ENCODE measurements around the gene ANKRD7. TPM values are rescaled to one million over a fixed set of nuclear protein-coding genes. Genes with fewer than 3 reads are reported as not detected.
A peak's percentile ranks its signal among the peaks of the same experiment; 100 is the strongest.

Gene ANKRD7
- total RNA-seq = not detected in 2 replicates

DNA sequence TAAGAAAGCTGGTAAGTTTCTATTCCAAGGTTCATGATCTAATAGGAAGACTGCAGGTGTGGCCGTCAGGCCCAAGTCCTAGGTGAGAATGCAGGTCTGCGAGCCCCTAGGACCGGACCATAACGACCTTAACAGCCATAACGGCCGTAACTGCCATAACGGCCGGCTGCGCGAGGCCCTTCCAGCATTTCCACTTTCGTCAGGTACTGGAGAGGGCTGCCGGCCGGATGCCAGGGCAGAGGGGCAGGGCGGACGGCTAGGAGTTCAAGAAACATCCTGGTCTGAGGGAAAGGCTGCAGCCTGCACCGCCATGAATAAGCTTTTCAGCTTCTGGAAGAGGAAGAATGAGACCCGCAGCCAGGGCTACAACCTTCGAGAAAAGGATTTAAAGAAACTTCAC is at the start of gene ANKRD7:
ANKRD7 (plus strand) TSS at position 184 of the 400 bp plus-strand sequence; CDS start at position 311, 127 bp downstream.
- DNase-seq (ENCODE audit: extremely low read depth, low read depth, low spot score) = no peak

DNA sequence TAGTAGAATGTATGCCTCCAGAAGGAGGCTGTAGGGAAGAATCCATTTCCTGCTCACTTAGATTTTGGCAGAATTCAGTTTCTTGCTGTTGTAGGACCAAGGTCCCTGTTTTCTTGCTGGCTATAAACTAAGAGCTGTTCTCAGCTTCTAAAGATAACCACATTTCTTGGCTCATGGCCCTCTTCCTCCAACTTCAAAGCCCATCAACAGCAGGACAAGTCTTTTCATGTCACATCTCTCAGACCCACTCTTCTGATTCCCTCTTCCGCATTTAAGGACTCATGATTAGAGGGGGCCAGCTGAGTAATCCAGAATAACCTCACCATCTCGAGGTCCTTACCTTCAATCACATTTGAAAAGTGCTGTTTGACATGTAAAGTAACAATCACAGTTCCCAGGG is 48.8 kb upstream of the ANKRD7 start:
- DNase-seq (ENCODE audit: extremely low read depth, low read depth, low spot score) = no peak

DNA sequence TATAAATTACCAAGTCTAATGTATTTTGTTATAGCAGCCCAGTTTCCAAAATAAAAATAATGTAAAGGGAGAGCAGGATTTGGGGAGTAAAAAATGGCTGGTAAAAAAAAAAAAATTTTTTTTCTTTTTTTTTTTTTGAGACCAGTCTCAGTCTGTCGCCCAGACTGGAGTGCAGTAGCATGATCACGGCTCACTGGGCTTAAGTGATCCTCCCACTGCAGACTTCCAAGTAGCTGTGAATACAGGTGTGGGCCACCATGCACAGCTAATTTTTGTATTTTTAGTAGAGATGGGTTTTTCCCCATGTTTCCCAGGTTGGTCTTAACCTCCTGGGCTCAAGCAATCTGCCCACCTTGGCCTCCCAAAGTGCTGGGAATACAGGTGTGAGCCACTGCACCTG is 45.3 kb upstream of the ANKRD7 start:
- DNase-seq (ENCODE audit: extremely low read depth, low read depth, low spot score) = no peak

- DNase-seq (ENCODE audit: extremely low read depth, low read depth, low spot score) = no peak
These were observed 41.7 kb upstream of the ANKRD7 start for GRCh38 chr7:118182593-118183427.

DNA sequence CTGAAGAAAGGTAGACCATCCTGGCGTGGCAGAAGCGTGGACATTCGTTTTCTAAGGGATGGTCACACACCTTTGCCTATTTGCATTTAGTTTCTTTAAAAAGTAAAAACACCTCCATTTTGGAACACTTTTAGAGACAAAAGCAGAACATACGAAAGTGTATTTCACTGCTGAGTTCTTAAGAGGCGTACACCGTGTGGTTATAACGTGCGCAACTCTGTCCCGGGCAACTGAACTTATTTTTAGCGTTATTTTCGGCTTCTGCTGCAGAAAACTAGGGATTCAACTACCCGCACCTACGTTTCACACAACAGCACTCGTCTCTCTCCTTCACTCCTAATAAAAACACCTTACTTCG is 41.1 kb upstream of the ANKRD7 start:
- peak; percentile 16 for DNase-seq (ENCODE audit: extremely low read depth, low read depth, low spot score)

DNA sequence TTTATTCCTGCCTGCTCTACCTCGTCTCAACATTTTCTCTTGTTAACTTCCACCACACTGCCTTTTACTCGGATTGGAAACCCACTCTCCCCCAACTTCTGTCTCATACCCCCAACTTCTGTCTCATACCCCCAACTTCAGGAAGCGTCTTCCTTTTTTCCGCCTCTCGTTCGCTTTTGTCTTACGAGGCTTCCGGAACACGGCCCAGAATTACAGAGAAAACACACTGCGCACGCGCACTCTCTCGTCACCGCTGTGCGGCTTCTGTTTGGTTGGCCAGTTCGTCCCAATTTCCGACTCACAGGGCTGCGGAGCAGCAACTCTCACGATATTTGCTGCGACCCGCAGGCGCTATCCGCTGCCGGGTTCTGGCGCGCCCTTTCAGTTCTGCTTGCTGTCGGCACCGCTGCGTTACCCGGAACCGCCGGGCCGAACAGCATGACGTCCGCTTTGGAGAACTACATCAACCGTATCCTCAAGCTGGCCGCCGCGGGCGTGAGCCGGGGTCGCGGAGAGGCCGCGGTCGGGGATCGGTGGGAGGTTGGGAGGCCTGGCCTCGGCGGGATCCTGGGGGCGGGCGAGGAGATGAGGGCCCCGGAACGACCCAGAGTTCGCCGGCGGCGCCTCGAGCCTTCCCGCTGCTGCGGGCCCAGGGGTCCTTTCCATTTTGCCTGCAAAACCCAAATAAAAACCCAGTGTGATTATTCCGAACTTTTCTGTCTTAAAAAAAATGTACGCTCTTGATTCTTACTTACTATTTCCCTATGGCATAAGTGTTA is 40.5 kb upstream of the ANKRD7 start, which contains the start of gene LSM8:
LSM8 (plus strand) TSS at position 379 of the 779 bp plus-strand sequence; CDS start at position 439, 60 bp downstream.
- DNase-seq (ENCODE audit: extremely low read depth, low read depth, low spot score) = peak; percentile 98

- peak; percentile 10 for DNase-seq (ENCODE audit: extremely low read depth, low read depth, low spot score)
These were observed 40.0 kb upstream of the ANKRD7 start for GRCh38 chr7:118184565-118184940.

DNA sequence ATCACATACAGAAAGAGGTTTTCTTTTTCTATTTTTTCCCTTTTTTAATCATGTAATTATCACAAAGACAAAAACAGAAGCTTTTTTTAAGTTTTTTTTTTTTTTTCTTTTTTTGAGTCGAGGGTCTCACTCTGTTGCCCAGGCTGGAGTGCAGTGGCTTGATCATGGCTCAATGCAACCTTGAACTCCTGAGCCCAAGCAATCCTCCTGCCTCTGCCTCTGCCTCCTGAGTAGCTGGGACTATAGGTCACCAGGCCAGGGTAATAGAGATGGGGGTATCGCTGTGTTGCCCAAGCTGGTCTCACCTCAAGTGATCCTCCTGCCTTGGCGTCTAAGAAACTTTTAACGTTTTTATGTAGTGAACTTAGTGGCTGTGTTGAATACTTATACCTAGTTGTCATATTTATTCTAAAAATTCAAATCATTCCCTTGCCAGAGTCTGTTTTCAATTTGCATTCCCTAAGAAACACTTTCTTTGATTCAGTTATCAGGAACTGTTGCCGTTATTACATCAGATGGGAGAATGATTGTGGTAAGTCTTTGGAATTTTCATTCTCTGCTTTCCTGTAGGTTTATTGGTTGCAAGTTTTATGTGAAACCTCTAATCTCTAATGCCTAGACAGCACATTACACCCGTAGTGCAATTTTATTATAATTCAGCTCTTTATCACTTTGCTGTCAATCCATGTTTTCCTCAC is 39.2 kb upstream of the ANKRD7 start:
- no peak for DNase-seq (ENCODE audit: extremely low read depth, low read depth, low spot score)

DNA sequence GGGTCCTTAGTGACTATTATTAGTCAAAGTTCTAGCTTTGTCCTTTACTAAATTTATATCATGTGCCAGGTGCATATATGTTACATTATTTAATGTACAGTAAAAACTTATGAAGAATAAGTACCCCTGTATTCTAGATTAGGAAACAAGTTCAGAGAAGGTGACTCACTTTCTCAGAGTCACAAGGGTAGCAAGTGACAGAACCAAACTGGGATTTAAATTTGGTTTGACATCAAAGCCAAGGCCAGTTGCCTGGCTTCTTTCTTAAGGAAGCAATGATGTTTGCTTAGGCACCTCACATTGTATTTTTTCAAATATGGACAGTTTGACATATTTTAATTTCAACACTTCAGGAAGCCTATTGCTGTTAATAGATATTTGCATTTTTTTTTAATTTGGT is 38.0 kb upstream of the ANKRD7 start:
- no peak for DNase-seq (ENCODE audit: extremely low read depth, low read depth, low spot score)

GRCh38 chr7:118194571-118194970 is 29.9 kb upstream of the ANKRD7 start:
- DNase-seq (ENCODE audit: extremely low read depth, low read depth, low spot score) = no peak

DNA sequence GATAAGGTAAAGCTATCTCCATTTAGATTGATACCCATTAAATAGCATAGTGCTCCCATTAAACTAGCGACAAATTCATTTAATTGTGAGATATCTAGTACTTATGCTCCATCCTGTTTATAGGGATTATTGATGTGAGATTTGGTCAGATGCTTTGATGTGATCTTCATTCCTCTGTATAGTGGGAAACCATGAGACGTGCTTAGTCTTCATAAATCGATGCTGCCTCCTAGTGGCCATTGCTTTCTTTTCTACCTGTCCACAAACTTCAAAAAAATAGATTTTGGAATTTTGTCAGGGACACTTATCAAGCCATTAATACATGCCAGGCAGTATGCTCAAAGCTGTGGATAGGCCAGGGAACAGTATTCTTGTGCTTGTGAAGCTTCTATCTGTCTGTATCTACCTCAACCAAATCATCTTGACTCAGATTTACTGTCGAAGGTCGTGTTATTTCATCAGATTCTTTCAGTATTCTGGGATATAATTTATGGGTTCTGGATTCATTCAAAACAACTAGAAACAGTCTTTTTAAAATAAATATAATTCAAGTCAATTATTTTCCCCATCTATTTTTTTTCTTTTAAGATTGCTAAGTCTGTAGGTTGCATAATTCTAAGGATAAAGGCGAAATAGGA is 28.5 kb upstream of the ANKRD7 start:
- DNase-seq (ENCODE audit: extremely low read depth, low read depth, low spot score) = no peak

DNA sequence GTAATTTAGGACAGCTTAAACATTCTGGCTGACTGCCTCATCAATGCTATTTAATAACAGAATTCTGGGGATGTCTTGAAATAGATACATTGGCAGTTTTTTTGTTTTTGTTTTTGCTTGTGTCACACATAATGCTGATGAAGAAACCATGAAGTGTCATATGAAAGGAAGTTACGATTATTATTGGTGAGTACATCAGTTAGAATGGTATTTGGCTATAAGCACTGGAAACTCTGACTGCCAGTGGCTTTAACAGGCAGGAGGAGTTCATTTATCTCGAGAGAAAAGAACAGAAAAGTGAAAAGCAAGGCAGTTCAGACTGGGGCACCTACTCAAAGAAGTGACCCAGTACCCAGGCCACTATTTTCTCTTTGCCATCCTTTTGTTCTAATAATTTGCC is 22.4 kb upstream of the ANKRD7 start:
- DNase-seq (ENCODE audit: extremely low read depth, low read depth, low spot score) = no peak

DNA sequence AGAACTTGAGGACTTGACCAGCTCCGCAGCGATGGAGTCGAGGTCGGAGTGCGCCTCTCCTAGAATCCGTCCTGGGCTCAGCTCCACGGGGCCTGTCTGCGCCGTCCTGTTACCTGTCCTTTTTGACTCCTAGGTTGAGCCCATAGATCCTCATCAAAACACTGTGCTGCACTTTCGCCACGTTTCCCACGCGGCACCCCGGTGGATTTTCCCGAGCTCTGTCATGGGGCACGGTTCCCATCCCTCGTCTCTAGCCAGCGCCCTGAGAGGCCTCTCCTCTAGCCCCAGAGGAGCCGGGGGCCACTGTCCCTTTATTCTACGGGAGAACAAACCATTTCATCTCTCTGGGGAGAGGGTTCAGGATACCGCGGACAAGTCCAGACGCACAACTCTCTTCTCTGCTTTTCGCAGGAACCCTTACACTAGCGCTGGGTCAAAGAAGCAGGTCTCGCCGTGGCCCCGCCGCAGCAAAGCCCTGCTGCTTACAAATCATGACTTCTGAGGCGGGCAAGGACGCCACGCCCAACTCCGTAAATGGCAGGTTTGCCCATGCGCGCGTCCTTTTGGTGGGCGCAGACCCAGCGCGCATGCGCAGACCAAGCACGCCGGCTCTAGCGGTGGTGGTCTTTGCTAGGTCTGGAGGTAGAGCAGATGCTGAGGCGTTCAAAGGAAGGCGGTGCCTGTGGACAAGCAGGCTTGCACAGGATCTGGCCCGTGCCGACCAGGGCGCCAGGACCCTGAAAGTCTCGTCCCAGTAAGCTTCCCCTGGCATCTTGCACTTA is 10.3 kb upstream of the ANKRD7 start:
- no peak for DNase-seq (ENCODE audit: extremely low read depth, low read depth, low spot score)

GRCh38 chr7:118214833-118215182 is 9.7 kb upstream of the ANKRD7 start:
- no peak for DNase-seq (ENCODE audit: extremely low read depth, low read depth, low spot score)

DNA sequence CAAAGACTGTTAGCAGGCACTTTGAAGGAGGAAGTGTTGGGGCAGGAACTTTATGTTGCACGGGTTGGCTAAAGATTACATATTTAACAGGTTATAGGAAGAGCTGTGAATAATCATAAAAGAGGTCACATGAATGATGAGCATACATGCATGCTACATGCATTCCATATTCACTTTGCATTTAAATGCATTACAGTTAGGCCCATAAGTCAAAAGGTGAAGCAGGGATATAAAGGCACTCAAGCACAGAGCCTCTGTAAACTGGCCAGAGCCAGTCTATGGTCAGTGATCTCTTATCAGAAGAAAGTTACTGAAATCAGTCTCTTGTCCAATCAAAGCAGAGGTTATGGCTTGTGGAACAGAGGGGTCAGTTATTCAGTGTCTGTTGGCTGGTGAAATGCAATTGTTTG is 7.3 kb upstream of the ANKRD7 start:
- no peak for DNase-seq (ENCODE audit: extremely low read depth, low read depth, low spot score)

DNA sequence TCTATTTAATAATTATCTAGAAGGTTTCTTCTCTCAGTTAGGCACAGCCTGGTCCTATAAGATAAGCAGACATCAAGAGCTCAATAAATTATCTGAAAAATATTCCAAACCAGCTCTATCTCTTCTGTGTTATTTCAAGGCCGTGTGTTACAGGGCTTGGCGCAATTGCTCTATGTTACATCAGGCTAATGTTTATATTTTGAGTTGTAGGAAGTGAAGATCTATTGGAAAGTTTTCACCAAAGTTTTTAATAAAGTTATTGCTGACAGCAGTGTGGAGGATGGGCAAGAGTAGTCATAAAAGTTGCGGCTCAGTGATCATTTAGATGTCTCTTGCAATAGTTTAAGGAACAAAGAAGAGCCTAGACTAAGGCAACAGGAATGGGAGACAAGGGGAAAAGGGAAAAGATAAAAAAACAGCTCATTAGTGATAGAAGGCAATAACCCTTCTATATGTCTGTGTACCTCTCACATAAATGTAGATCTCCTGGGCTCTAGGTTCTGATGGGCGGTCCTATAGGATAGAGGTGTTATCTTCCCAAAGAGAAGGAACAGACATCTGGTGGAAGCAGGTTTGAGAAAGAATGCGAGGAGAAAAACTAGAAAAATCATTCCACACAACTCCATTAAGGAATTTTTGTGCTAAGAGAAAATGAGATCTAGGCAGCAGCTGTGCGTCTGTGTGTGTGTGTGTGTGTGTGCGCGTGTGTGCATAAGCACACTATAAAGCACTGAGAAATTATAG is 5.9 kb upstream of the ANKRD7 start:
- DNase-seq (ENCODE audit: extremely low read depth, low read depth, low spot score) = no peak

GRCh38 chr7:118219157-118219512 is 5.4 kb upstream of the ANKRD7 start:
- no peak for DNase-seq (ENCODE audit: extremely low read depth, low read depth, low spot score)

DNA sequence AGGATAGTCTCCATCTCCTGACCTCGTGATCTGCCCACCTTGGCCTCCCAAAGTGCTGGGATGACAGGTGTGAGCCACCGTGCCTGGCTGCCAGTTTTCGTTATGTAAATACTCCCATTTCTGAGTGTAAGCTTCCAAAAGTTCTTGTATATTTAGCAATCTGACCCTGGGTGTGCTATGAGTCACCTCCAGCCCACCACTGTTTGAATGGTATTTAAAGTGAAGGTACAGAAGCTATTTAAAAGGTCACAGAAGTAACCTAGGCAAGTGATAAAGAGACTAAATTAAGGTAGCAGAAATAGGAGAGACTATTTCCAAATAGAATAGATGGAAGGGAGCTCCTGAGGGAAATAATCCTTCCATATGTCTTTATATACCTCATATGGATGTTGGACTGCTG is 3.9 kb upstream of the ANKRD7 start:
- DNase-seq (ENCODE audit: extremely low read depth, low read depth, low spot score) = no peak

- DNase-seq (ENCODE audit: extremely low read depth, low read depth, low spot score) = no peak
These were observed 1.9 kb upstream of the ANKRD7 start for GRCh38 chr7:118222591-118222990.

DNA sequence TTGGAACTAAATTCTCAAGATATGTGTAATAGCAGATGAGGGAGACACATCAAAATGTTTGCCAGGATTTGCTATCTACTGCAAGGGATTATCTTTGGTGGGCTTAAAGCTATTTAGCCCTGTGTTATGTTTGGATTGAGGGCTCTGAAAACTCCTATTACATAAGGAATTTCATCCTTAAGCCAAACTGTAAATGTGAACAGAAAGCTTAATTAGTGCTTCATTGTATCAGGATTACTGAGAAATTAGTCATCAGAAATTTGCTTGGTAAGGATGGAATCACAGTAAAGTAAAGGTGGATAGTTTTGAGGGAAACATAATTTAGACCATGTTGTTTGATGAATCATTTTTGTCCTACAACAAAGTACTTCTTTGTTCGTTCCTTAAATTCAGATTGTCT is 8.3 kb downstream of the ANKRD7 start:
- no peak for DNase-seq (ENCODE audit: extremely low read depth, low read depth, low spot score)

Data from glomerular endothelial cell (primary cell).